PC-3 (cell line): Measurements from ENCODE around the gene CANX. TPM values are rescaled to one million over a fixed set of nuclear protein-coding genes. Genes with fewer than 3 reads are reported as not detected.
A peak's percentile ranks its signal among the peaks of the same experiment; 100 is the strongest.

Experiments used
- ATAC-seq: fragments of 200-7000 bp; cut with Tn5 transposase; 2 replicates; pipeline ENCODE4 v1.9.1; 2020; ENCODE audit warnings: mild to moderate bottlenecking, moderate library complexity
- BruUV-seq: library from RNA; stranded (reverse); fragments of 400-500 nt; replicated peaks from 2 replicates; lab custom pipeline; 2021; lab: Mats Ljungman, UMichigan
- CTCF ChIA-PET: fragments of 300-600 bp; sonication (Branson Sonifier 250); formaldehyde crosslinking; loops from one replicate; lab custom pipeline; 2022; ENCODE audit warnings: antibody characterized with exemption; lab: Charles Lee
- POLR2A ChIA-PET: fragments of 300-600 bp; sonication (Branson Sonifier 250); formaldehyde crosslinking; loops from one replicate; lab custom pipeline; 2022; ENCODE audit warnings: antibody characterized with exemption; ENCODE audit not compliant: unreplicated experiment; lab: Charles Lee
- DNase-seq: peaks from one replicate; pipeline ENCODE4 v3.0.0-alpha.2; 2015
- H2AFZ ChIP-seq: fragments of 300-600 bp; sonication (generic); 2 replicates; pipeline ENCODE4 v1.6.0; 2016; ENCODE audit warnings: antibody characterized with exemption, low read length
- H3F3A ChIP-seq: fragments of 300-600 bp; sonication (generic); one replicate; pipeline ENCODE4 v1.6.0; 2017; ENCODE audit warnings: antibody characterized with exemption, low read length, control low read depth, mild to moderate bottlenecking; ENCODE audit not compliant: unreplicated experiment
- H3K27ac ChIP-seq: fragments of 300-600 bp; sonication (generic); 2 replicates; pipeline ENCODE4 v1.5.1; 2016; ENCODE audit warnings: mild to moderate bottlenecking, low read length
- H3K27me3 ChIP-seq: fragments of 300-600 bp; sonication (generic); 2 replicates; pipeline ENCODE4 v1.6.1; 2016; ENCODE audit warnings: low read length, mixed read lengths
- H3K36me3 ChIP-seq: fragments of 300-600 bp; sonication (generic); 2 replicates; pipeline ENCODE4 v1.6.1; 2016; ENCODE audit warnings: low read depth, mixed run types, low read length, mixed read lengths
- H3K4me1 ChIP-seq: fragments of 300-600 bp; sonication (generic); 2 replicates; pipeline ENCODE4 v1.5.1; 2016; ENCODE audit warnings: low read length; ENCODE audit not compliant: insufficient read depth
- H3K4me2 ChIP-seq: fragments of 300-600 bp; sonication (generic); 2 replicates; pipeline ENCODE4 v1.6.0; 2016; ENCODE audit warnings: low read length
- H3K4me3 ChIP-seq: fragments of 300-600 bp; sonication (generic); 2 replicates; pipeline ENCODE4 v1.5.1; 2016; ENCODE audit warnings: mild to moderate bottlenecking, low read length, mixed read lengths
- H3K79me2 ChIP-seq: fragments of 300-600 bp; sonication (generic); 2 replicates; pipeline ENCODE4 v1.6.1; 2017; ENCODE audit warnings: low read length, mixed read lengths
- H3K9ac ChIP-seq: fragments of 300-600 bp; sonication (generic); 2 replicates; pipeline ENCODE4 v1.6.0; 2016; ENCODE audit warnings: mild to moderate bottlenecking, low read length
- H3K9me2 ChIP-seq: fragments of 300-600 bp; sonication (generic); replicated peaks from 2 replicates; pipeline ENCODE4 v1.6.1; 2016; ENCODE audit warnings: mixed run types, low read length, mixed read lengths
- H3K9me3 ChIP-seq: fragments of 300-600 bp; sonication (generic); 2 replicates; pipeline ENCODE4 v1.6.1; 2016; ENCODE audit warnings: low read length, mixed read lengths
- H4K20me1 ChIP-seq: fragments of 300-600 bp; sonication (generic); 2 replicates; pipeline ENCODE4 v1.6.1; 2016; ENCODE audit warnings: low read length, mixed read lengths
- CTCF ChIP-seq: fragments of 300-600 bp; sonication (generic); conservative IDR thresholded peaks from 2 replicates; pipeline ENCODE4 v1.5.1; 2017; ENCODE audit warnings: antibody characterized with exemption, low read depth, mild to moderate bottlenecking, low read length
- EZH2 ChIP-seq: fragments of 300-600 bp; sonication (generic); IDR thresholded peaks from one replicate; pipeline ENCODE4 v1.6.1; 2017; ENCODE audit warnings: antibody characterized with exemption, mild to moderate bottlenecking, low read length; ENCODE audit not compliant: unreplicated experiment
- EZH2phosphoT487 ChIP-seq: fragments of 300-600 bp; sonication (generic); IDR thresholded peaks from 2 replicates; pipeline ENCODE4 v1.6.1; 2018; ENCODE audit warnings: mild to moderate bottlenecking, antibody characterized with exemption, low read length, borderline replicate concordance
- intact Hi-C: fragments of 100-400 bp; cut with micrococcal nuclease; formaldehyde crosslinking; loops from 2 replicates; pipeline ENCODE4 v1.9.0; 2023
- total RNA-seq: library from RNA; depleted of rRNA; stranded (reverse); fragments of >200 nt; gene quantifications from 2 replicates; pipeline ENCODE4 v1.2.3, GENCODE V29; 2014

Gene CANX
- total RNA-seq, 1 experiment from 2014 or later: 293 TPM

- TSS peak; percentile 84 for BruUV-seq
These were observed 20.3 kb upstream of the CANX start for GRCh38 chr5:179678223-179679013.

GRCh38 chr5:179679014-179679674, 19.6 kb upstream of the CANX start:
- Histone ChIP-seq H3K4me3 (peak overlapping the region; percentile 95), H3K36me3 (no peaks in the 10 kb centered on the region), H2AFZ (peak overlapping the region; percentile 91), H3K4me1 (peaks cover 19% of the 10 kb centered on the region), H3K9ac (peak overlapping the region; percentile 96), H3F3A (no peaks in the 10 kb centered on the region), H4K20me1 (no peaks in the 10 kb centered on the region), H3K79me2 (peaks cover 19% of the 10 kb centered on the region), H3K27me3 (no peaks in the 10 kb centered on the region), H3K9me3 (no peaks in the 10 kb centered on the region), H3K9me2 (no peaks in the 10 kb centered on the region), H3K4me2 (peak overlapping the region; percentile 99), H3K27ac (no peak overlapping the region)
- POLR2A ChIA-PET: no interaction called here
- TF ChIP-seq CTCF (no peak; the same call in 1 of the 2 replicates), EZH2phosphoT487 (no peak)
- no peak for ATAC-seq
- CTCF ChIA-PET: no interaction called here
- intact Hi-C loops: no loop called here
- TSS peak; percentile 52 for BruUV-seq
- DNase-seq: no peak

More at GRCh38 chr5:179678223-179679013, 20.3 kb upstream of the CANX start:
- TF ChIP-seq EZH2: no peak
- TF ChIP-seq EZH2phosphoT487: no peak
- TF ChIP-seq CTCF: no peak
- no peaks in the 10 kb centered on the region for H3K27me3 ChIP-seq
- ATAC-seq: peak; percentile 90
- peaks cover 14% of the 10 kb centered on the region for H3K4me1 ChIP-seq
- no peaks in the 10 kb centered on the region for H3K9me2 ChIP-seq
- peak; percentile 91 for DNase-seq
- no peaks in the 10 kb centered on the region for H3K9me3 ChIP-seq
- peak overlapping the region; percentile 95 for H3K4me3 ChIP-seq
- H3F3A ChIP-seq: no peaks in the 10 kb centered on the region
- H2AFZ ChIP-seq: peak overlapping the region; percentile 91
- ChIA-PET POLR2A (interaction anchor here (0.6 kb wide), 1 partner anchor 55 kb away, joined by 4 read pairs; the partner anchor contains the start of gene HNRNPH1), CTCF (no interaction called here)
- peak overlapping the region; percentile 96 for H3K9ac ChIP-seq
- H3K79me2 ChIP-seq: peaks cover 19% of the 10 kb centered on the region
- H4K20me1 ChIP-seq: no peaks in the 10 kb centered on the region
- peak overlapping the region; percentile 57 for H3K27ac ChIP-seq
- H3K4me2 ChIP-seq: peak overlapping the region; percentile 99
- intact Hi-C loops: no loop called here
- no peaks in the 10 kb centered on the region for H3K36me3 ChIP-seq
